Fibroblast of lung (primary cell): ENCODE measurements around the gene SPATA33. TPM values are rescaled to one million over a fixed set of nuclear protein-coding genes. Genes with fewer than 3 reads are reported as not detected.
"Not testable (repeated sequence)": the region's sequence is repeated elsewhere in the genome, so short reads cannot be mapped to it uniquely, and the experiment has no call there.

Experiments
- DNase-seq, 2 donors: peaks; one replicate each; pipeline versions ENCODE4 v3.0.0 to v3.0.0-alpha.2; 2010; ENCODE audit warnings: low read depth in 2 of 2
- H2AFZ ChIP-seq: 2 replicates; pipeline ENCODE4 v1.5.1; 2012; ENCODE audit warnings: low read length, control low read depth, inconsistent platforms
- H3K27ac ChIP-seq: 2 replicates; pipeline ENCODE4 v1.5.1; 2011; ENCODE audit warnings: low read length, control low read depth; ENCODE audit not compliant: insufficient read depth
- H3K27me3 ChIP-seq: 2 replicates; pipeline ENCODE4 v1.5.1; 2011; ENCODE audit warnings: mild to moderate bottlenecking, low read length; ENCODE audit not compliant: control insufficient read depth, insufficient read depth
- H3K36me3 ChIP-seq: 2 replicates; pipeline ENCODE4 v1.5.1; 2011; ENCODE audit warnings: low read length; ENCODE audit not compliant: control insufficient read depth, insufficient read depth
- H3K4me1 ChIP-seq: 2 replicates; pipeline ENCODE4 v1.5.1; 2011; ENCODE audit warnings: low read length; ENCODE audit not compliant: control insufficient read depth, insufficient read depth; ENCODE audit errors: extremely low read depth
- H3K4me2 ChIP-seq: 2 replicates; pipeline ENCODE4 v1.5.1; 2011; ENCODE audit warnings: low read length, control low read depth; ENCODE audit not compliant: insufficient read depth; ENCODE audit errors: extremely low read depth
- H3K4me3 ChIP-seq, 4 experiments: fragments of 200-600 bp in 1 of 4; sonication (generic) in 1 of 4; replicated peaks in 1 of 4; 2 replicates each; pipeline ENCODE4 v1.5.1; 2011 to 2016; ENCODE audit warnings: low read length in 4 of 4, low read depth in 3 of 4, mild to moderate bottlenecking in 3 of 4, control low read depth in 2 of 4, inconsistent platforms in 1 of 4, mixed read lengths in 1 of 4; ENCODE audit not compliant: insufficient read depth in 1 of 4; ENCODE audit errors: control extremely low read depth in 1 of 4
- H3K79me2 ChIP-seq: 2 replicates; pipeline ENCODE4 v1.5.1; 2012; ENCODE audit warnings: mild to moderate bottlenecking, low read length, inconsistent platforms; ENCODE audit not compliant: control insufficient read depth, insufficient read depth
- H3K9ac ChIP-seq: 2 replicates; pipeline ENCODE4 v1.5.1; 2011; ENCODE audit warnings: mild to moderate bottlenecking, low read length, control low read depth; ENCODE audit not compliant: insufficient read depth
- H3K9me3 ChIP-seq: 2 replicates; pipeline ENCODE4 v1.5.1; 2012; ENCODE audit warnings: low read depth, low read length; ENCODE audit not compliant: control insufficient read depth, insufficient read depth
- H4K20me1 ChIP-seq: 2 replicates; pipeline ENCODE4 v1.5.1; 2011; ENCODE audit warnings: low read length; ENCODE audit not compliant: control insufficient read depth, insufficient read depth; ENCODE audit errors: extremely low read depth
- CTCF ChIP-seq, 2 donors: IDR thresholded peaks in 1 of 2; conservative IDR thresholded peaks in 1 of 2; 1 replicate in 1 of 2; 2 replicates in 1 of 2; pipeline ENCODE4 v1.5.1; 2011 to 2012; ENCODE audit warnings: low read length in 2 of 2, control low read depth in 1 of 2, inconsistent platforms in 1 of 2, low read depth in 1 of 2, mild to moderate bottlenecking in 1 of 2
- EZH2 ChIP-seq: IDR thresholded peaks from 2 replicates; pipeline ENCODE4 v1.5.1; 2012; ENCODE audit warnings: low read length, control low read depth, mild to moderate bottlenecking; ENCODE audit errors: missing control alignments
- polyA plus RNA-seq, 2 donors: library from polyadenylated mRNA; depleted of rRNA in 1 of 2; stranded (reverse) in 1 of 2; unstranded in 1 of 2; fragments of >200 nt; gene quantifications; 2 replicates each; pipeline ENCODE4 v1.2.1, GENCODE V29; 2011 to 2012; ENCODE audit warnings: missing spikeins in 1 of 2
- total RNA-seq: library from RNA; depleted of rRNA; stranded (reverse); fragments of >200 nt; gene quantifications from 2 replicates; pipeline ENCODE4 v1.2.1, GENCODE V29; 2014

Gene SPATA33
- total and polyA plus RNA-seq, 2 donors (not counting 1 experiment from before 2014, with no cell fraction given) = 2.0 to 2.8 TPM

GRCh38 chr16:89660146-89660545 lies 2.5 kb downstream of the SPATA33 start:
- Histone ChIP-seq H3K27me3 (no peaks in the 10 kb centered on the region), H3K79me2 (peaks cover 35% of the 10 kb centered on the region), H3K4me1 (peaks cover 4% of the 10 kb centered on the region), H4K20me1 (no peaks in the 10 kb centered on the region), H2AFZ (no peak overlapping the region), H3K9ac (no peak overlapping the region), H3K4me3 (no peak overlapping the region), H3K27ac (no peak overlapping the region), H3K4me2 (no peak overlapping the region), H3K36me3 (peaks cover 4% of the 10 kb centered on the region), H3K9me3 (no peaks in the 10 kb centered on the region)
- no peak for DNase-seq
- no peak for TF ChIP-seq EZH2
- no peak for TF ChIP-seq CTCF (conservative IDR thresholded peaks at IDR 0.05 in 1 of 2, IDR thresholded peaks at IDR 0.05 in 1 of 2; ENCODE audit: low read depth in 1 of 2, low read length in 2 of 2)

DNA sequence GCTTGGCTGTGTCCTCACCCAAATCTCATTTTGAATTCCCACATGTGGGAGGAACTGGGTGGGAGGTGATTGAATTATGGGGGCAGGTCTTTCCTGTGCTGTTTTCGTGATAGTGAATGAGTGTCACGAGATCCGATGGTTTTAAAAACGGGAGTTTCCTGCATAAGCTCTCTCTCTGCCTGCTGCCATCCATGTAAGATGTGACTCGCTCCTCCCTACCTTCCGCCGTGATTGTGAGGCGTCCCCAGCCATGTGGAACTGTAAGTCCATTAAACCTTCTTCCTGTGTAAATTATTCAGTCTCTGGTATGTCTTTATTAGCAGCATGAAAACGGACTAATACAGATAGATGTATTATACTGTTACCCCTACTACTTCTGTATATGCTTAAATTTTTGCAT lies 3.6 kb downstream of the SPATA33 start:
- peaks cover 28% of the 10 kb centered on the region for H3K79me2 ChIP-seq
- no peak overlapping the region for H3K4me2 ChIP-seq
- H2AFZ ChIP-seq = no peak overlapping the region
- peaks cover 4% of the 10 kb centered on the region for H3K4me1 ChIP-seq
- H4K20me1 ChIP-seq = no peaks in the 10 kb centered on the region
- DNase-seq = no peak
- no peak overlapping the region for H3K27ac ChIP-seq
- no peak overlapping the region for H3K9ac ChIP-seq
- TF ChIP-seq EZH2 (no peak), CTCF (conservative IDR thresholded peaks at IDR 0.05 in 1 of 2, IDR thresholded peaks at IDR 0.05 in 1 of 2; ENCODE audit: low read depth in 1 of 2, low read length in 2 of 2) (no peak)
- no peaks in the 10 kb centered on the region for H3K27me3 ChIP-seq
- peaks cover 4% of the 10 kb centered on the region for H3K36me3 ChIP-seq
- H3K4me3 ChIP-seq = no peak overlapping the region
- H3K9me3 ChIP-seq = no peaks in the 10 kb centered on the region

DNA sequence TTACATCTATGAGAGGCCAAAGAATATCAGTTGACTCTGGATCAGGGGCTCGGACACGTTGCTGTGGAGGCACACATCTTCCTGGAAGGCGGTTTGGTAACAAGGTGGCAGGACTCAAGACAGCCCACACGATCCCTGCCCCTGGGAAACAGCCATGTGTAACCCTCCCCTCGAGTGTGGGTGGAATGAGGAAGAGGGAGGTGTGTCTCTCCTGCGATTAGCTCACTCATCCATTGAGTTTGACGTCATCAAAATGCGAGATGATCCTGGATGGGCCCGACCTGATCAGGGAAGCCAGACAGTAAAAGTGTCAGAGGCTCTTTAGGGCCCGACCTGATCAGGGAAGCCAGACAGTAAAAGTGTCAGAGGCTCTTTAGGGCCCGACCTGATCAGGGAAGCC lies 6.6 kb downstream of the SPATA33 start:
- not testable (repeated sequence) for H3K4me2 ChIP-seq, H2AFZ ChIP-seq, H3K4me3 ChIP-seq, H3K27me3 ChIP-seq, H3K4me1 ChIP-seq, H3K79me2 ChIP-seq, H3K36me3 ChIP-seq, H4K20me1 ChIP-seq, H3K9ac ChIP-seq, H3K27ac ChIP-seq, H3K9me3 ChIP-seq, DNase-seq

GRCh38 chr16:89667000-89667399 lies 9.4 kb downstream of the SPATA33 start:
- not testable (repeated sequence) for H3K9ac ChIP-seq, H3K79me2 ChIP-seq, H3K27me3 ChIP-seq, H3K4me3 ChIP-seq, H2AFZ ChIP-seq, H3K4me2 ChIP-seq, H3K36me3 ChIP-seq, H3K9me3 ChIP-seq, H3K27ac ChIP-seq, H4K20me1 ChIP-seq, H3K4me1 ChIP-seq
- DNase-seq = peak; percentile 40
- TF ChIP-seq CTCF (conservative IDR thresholded peaks at IDR 0.05 in 1 of 2, IDR thresholded peaks at IDR 0.05 in 1 of 2; ENCODE audit: low read depth in 1 of 2, low read length in 2 of 2) = peak; percentile 38 to 47
